ENCODE results near the gene MRPL4.

MRPL4 gene

GRCh38 chr19:10251792-10252694 lies at the start of gene MRPL4:
MRPL4 (plus strand) TSS chr19:10252214; CDS start chr19:10252254, 40 bp downstream.
- in situ Hi-C loops (cut with MboI; ENCODE audit: low sequenced_read_pairs): no loop called here

- in situ Hi-C loops (cut with MboI; ENCODE audit: low sequenced_read_pairs): no loop called here
Observed at GRCh38 chr19:10203686-10204085, 48.3 kb upstream of the MRPL4 start.

GRCh38 chr19:10205636-10206035 lies 46.4 kb upstream of the MRPL4 start:
- in situ Hi-C loops (cut with MboI; ENCODE audit: low sequenced_read_pairs): no loop called here

- in situ Hi-C loops (cut with MboI; ENCODE audit: low sequenced_read_pairs): no loop called here
Observed at GRCh38 chr19:10206226-10206885, 45.7 kb upstream of the MRPL4 start.

GRCh38 chr19:10207026-10207425 lies 45.0 kb upstream of the MRPL4 start:
- in situ Hi-C loops (cut with MboI; ENCODE audit: low sequenced_read_pairs): no loop called here

- in situ Hi-C loops (cut with MboI; ENCODE audit: low sequenced_read_pairs): no loop called here
Observed at GRCh38 chr19:10209315-10209714, 42.7 kb upstream of the MRPL4 start.

- in situ Hi-C loops (cut with MboI; ENCODE audit: low sequenced_read_pairs): no loop called here
Observed at GRCh38 chr19:10211061-10211460, 41.0 kb upstream of the MRPL4 start.

GRCh38 chr19:10211691-10212090 lies 40.3 kb upstream of the MRPL4 start:
- in situ Hi-C loops (cut with MboI; ENCODE audit: low sequenced_read_pairs): no loop called here

- in situ Hi-C loops (cut with MboI; ENCODE audit: low sequenced_read_pairs): no loop called here
Observed at GRCh38 chr19:10214784-10215183, 37.2 kb upstream of the MRPL4 start.

GRCh38 chr19:10217085-10217484 lies 34.9 kb upstream of the MRPL4 start:
- in situ Hi-C loops (cut with MboI; ENCODE audit: low sequenced_read_pairs): no loop called here

GRCh38 chr19:10219678-10220077 lies 32.3 kb upstream of the MRPL4 start:
- in situ Hi-C loops (cut with MboI; ENCODE audit: low sequenced_read_pairs): no loop called here

- in situ Hi-C loops (cut with MboI; ENCODE audit: low sequenced_read_pairs): no loop called here
Observed at GRCh38 chr19:10220695-10221094, 31.3 kb upstream of the MRPL4 start.

GRCh38 chr19:10222201-10222890 lies 29.7 kb upstream of the MRPL4 start:
- in situ Hi-C loops (cut with MboI; ENCODE audit: low sequenced_read_pairs): no loop called here

- in situ Hi-C loops (cut with MboI; ENCODE audit: low sequenced_read_pairs): no loop called here
Observed at GRCh38 chr19:10223488-10224213, 28.4 kb upstream of the MRPL4 start.

GRCh38 chr19:10224337-10224736 lies 27.7 kb upstream of the MRPL4 start:
- in situ Hi-C loops (cut with MboI; ENCODE audit: low sequenced_read_pairs): no loop called here

GRCh38 chr19:10226021-10226375 lies 26.0 kb upstream of the MRPL4 start:
- in situ Hi-C loops (cut with MboI; ENCODE audit: low sequenced_read_pairs): no loop called here

- in situ Hi-C loops (cut with MboI; ENCODE audit: low sequenced_read_pairs): no loop called here
Observed at GRCh38 chr19:10226376-10227025, 25.5 kb upstream of the MRPL4 start.

- in situ Hi-C loops (cut with MboI; ENCODE audit: low sequenced_read_pairs): no loop called here
Observed at GRCh38 chr19:10227026-10227971, 24.7 kb upstream of the MRPL4 start.

- in situ Hi-C loops (cut with MboI; ENCODE audit: low sequenced_read_pairs): no loop called here
Observed at GRCh38 chr19:10228393-10228792, 23.6 kb upstream of the MRPL4 start.

Measured in hTERT RPE-1 (cell line).